Measurements from ENCODE around the gene POU6F2.

DNA sequence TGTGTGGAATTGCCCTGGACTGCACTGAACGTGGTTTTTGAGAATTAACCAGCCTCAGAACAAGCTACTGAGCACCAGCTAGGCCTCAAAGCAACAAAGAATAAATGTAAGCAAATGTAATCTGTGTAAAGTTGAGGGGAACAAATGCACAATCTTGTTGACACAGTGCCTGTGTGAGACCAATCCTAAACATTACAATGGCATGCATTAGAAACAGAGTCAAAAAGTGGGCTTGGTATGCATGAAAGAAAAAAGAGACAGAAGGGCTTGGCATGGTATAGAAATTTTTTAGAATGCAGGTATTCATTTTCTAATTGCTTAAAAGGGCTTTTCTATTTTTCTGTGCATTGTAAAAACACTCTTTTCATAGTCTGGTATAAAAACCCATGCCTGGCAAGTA, 224.3 kb downstream of the POU6F2 start:
- TF ChIP-seq CTCF (IDR thresholded peaks at IDR 0.05; ENCODE audit: low read length) (no peak), EZH2 (optimal IDR thresholded peaks at IDR 0.05; ENCODE audit: low read depth, low read length) (no peak), EZH2phosphoT487 (IDR thresholded peaks at IDR 0.05; ENCODE audit: low read length) (no peak)
